Measurements from ENCODE around the gene SLC25A19.

DNA sequence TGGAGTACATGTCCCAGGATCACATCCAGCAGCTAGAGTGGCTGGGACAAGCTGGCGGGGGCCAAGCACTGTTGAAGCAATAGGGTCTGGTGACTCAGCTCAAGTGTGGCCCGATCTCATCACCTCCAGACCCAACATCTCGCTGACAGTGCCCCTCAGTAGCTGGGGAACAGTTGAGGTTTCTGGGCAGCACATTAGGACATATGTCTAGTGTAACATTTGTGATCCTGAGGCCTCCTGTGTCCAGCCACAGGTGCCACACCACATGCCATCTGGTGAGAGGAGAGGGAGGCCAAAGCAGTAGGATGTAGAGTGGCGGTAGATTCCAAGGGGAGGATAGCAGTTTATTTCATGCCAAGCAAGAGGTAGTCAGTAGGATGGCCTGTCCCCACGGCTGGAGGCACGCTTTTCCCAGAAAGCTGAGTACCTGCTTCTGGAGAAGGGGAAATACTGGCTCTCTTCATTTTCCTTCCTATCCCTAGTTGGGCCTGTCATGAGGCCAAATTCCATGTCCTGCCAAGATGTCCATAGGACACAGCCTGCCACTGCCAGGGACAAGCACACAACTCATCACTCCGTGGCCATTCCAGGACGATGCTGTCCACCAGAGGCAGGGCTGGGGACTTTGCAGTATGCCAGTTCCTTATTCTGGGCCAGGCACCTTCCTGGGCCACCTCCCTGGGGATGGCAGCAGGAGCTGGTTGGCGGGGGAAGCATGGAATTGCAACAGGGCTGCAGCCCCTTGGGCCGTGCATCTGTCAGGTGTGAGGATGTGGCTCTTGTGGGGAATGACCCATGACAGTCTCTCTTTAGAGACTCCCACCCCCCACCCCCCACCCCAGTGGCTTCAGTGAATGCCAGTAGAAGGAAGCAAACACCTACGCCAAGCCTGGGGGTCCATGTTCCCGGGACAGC lies 51.9 kb downstream of the SLC25A19 start:
- TF ChIP-seq, protein P1, sequence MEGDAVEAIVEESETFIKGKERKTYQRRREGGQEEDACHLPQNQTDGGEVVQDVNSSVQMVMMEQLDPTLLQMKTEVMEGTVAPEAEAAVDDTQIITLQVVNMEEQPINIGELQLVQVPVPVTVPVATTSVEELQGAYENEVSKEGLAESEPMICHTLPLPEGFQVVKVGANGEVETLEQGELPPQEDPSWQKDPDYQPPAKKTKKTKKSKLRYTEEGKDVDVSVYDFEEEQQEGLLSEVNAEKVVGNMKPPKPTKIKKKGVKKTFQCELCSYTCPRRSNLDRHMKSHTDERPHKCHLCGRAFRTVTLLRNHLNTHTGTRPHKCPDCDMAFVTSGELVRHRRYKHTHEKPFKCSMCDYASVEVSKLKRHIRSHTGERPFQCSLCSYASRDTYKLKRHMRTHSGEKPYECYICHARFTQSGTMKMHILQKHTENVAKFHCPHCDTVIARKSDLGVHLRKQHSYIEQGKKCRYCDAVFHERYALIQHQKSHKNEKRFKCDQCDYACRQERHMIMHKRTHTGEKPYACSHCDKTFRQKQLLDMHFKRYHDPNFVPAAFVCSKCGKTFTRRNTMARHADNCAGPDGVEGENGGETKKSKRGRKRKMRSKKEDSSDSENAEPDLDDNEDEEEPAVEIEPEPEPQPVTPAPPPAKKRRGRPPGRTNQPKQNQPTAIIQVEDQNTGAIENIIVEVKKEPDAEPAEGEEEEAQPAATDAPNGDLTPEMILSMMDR (IDR thresholded peaks at IDR 0.05; ENCODE audit: low read depth, low read length), result no peak
- no peak for TF ChIP-seq EZH2phosphoT487 (IDR thresholded peaks at IDR 0.05; ENCODE audit: low read depth)

All from OCI-LY3 (cell line).